Measurements from ENCODE around the gene DIP2B.

DIP2B gene

DNA sequence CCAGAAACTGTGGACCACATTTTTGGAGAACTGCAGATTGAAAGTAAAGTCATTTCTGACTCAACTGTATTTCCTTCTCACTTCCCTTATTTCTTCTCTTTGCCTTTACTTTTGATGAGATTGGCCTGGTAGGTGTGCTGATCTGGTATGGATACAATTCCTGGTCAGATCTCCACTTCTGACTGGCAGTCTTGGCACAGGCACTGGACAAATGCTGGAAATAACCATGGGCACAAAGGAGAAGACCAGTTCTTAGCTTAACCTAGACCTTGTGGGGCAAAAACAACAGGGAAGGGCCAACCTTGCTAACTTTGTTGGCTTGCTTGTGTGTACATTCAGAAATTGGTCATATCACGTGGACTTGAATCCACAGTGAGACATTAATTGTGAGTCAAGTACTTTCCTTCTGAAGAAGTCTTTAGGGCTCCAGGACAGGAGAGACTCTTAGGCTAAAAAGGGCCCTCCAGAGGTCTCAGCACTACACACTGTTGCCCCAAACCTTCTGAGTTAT is 75.0 kb downstream of the DIP2B start:
- FAIRE-seq: no peak

- FAIRE-seq: no peak
These were observed 75.7 kb downstream of the DIP2B start for GRCh38 chr12:50580436-50580835.

DNA sequence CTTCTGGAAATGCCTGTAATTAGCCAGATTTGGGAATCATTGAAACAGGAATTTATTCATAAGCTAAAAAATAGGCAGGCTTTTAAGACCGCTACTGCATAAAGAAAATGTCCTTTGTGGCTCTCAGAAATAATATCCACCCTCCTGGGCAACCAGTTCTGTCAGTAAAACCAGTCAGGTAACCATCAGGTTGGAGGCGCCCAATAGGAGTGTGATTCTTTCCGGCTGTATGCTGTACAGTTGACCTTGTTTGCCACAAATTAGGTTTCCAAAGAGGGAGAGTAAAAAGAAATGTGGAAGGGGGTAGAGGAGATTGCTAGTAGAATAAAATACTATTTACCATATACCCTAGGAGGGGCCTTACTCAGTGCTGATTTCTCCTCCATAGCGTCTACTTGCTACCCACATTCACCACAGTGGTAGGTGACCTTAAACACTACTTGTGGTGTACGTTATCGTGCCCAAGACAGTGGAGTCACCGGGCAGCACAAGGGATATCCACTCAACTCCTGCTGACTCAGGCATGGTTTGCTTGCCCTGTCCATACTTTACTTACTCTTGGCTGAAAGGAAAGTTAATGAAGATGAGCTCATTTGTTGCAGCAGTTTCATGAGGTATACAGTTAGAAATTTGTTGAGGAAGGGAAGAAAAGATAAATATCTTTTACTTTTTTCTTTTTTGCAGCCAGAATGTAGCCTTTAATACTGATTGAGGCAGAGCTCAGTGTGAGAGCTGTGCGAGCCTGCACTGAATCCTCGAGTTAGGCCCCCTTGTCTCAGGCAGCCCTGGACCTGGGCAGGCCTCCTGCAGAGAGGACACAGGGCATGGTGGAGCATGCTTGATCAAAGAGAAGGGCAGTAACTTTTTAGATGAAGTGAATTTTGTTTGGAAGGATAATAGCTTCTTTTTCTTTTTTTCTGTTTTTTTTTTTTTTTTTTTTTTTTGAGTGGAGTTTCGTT is 76.7 kb downstream of the DIP2B start:
- no peak for FAIRE-seq

DNA sequence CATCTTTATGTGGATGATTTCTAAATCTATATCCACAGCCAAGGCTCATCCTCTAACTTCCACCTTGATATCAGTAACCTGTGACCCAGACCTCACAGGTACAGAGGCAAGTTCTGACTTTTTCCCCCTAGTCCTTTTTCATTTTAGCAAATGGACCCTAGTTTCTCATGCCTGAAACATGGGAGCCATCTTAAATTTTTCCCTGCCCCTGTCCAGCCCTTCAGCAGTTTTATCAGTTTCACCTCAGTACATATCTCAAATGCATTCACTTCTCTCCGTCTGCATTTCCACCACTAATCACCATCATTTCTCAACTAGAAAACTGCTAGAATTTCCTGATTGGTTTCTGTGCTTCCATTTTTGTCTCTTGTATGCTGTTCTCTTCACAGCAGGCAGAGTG is 79.3 kb downstream of the DIP2B start:
- no peak for FAIRE-seq

- no peak for FAIRE-seq
These were observed 85.1 kb downstream of the DIP2B start for GRCh38 chr12:50589650-50590435.

GRCh38 chr12:50590869-50591268 is 86.1 kb downstream of the DIP2B start:
- no peak for FAIRE-seq

GRCh38 chr12:50595667-50596066 is 90.9 kb downstream of the DIP2B start:
- no peak for FAIRE-seq

- no peak for FAIRE-seq
These were observed 92.7 kb downstream of the DIP2B start for GRCh38 chr12:50597200-50598195.

GRCh38 chr12:50598321-50598862 is 93.6 kb downstream of the DIP2B start:
- no peak for FAIRE-seq

DNA sequence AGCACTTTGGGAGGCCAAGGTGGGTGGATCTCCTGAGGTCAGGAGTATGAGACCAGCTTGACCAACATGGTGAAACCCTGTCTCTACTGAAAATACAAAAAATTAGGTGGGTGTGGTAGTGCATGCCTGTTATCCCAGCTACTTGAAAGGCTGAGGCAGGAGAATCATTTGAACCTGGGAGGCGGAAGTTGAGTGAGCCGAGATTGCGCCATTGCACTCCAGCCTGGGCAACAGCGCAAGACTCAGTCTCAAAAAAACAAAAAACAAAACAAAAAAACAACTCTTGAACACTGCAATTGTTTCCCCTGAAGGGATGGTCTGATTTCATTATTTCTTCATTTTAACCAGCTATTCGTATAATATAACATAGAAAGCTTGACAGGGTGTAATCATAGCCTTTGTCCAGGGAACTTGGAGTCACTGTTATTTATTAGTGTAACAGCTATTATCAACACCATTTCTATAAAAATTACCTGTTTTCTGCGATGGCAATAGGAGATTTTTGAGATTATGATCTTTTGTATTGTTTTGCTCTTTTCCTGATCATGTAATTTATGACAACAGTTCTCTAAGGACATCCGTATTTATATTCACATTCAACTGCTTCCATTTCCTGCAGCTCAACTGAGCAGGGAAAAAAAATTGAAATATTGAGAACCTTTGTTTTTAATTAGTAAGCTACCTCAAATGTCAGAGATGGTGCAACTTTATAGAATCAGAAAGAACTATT is 94.7 kb downstream of the DIP2B start:
- no peak for FAIRE-seq

DNA sequence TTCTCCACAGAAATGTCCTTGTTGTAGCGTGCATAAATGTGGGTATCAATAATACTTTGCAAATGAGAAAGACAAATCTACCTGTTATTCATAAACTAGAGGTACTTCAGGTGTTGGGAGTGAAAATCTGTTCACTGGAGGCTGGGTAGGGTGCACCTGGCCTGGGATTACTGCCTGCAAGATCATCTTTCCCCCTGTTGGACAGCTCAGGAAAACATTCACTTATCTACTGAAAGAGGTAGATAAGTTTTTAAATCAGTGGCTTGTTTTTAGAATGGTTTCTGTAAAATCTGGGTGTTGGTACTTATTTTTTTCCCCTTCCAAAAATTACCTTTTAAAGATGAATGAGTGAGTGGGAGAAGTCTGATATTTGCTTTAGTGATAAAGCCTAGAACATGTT is 95.6 kb downstream of the DIP2B start:
- FAIRE-seq: no peak

DNA sequence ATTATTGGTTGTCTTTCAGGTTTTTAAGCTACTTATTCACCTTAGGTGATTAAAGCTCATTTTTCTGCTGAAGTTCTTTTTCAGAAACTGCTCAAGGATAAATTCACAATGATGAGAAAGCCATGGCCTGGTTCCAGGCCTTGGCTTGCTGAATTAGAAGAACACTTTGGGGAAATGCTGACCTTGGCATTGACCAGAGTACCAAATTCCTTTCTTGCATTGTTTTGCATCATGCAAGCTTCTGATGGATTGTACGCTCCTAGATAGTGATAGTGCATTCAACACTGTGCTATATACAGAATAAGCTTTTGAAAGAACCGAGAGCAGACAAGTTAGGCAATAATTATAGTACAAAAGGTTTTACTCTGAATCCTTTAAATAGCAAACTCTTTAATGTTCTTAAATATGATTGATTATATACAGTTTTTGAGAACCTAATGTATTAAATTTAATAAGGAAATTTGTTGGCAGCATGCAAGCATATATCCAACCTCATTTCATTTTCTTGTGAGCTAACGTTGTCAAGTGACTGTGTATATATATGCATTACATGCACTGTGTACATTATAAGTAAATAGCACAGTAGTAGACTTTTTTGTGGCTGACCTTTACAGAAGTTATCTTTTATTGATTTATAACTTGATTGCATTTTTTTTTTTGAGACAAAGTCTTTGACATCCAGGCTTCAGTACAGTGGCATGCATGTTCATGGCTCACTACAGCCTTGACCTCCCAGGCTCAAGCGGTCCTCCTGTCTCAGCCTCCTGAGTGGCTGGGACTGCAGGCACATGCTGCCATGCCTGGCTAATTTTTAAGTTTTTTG is 99.2 kb downstream of the DIP2B start:
- FAIRE-seq: no peak

DNA sequence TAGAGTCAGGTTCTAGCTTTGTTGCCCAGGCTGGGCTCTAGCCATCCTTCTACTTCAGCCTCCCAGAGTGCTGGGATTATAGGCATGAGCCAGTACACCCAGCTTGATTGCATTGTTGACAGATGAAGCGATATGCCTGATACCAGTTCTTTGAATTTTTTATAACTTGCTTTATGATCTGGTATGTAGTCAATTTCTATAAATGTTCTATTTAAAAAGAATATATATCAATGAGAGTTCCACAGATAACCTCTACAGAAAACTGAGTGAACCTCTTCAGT is 99.8 kb downstream of the DIP2B start:
- no peak for FAIRE-seq

DNA sequence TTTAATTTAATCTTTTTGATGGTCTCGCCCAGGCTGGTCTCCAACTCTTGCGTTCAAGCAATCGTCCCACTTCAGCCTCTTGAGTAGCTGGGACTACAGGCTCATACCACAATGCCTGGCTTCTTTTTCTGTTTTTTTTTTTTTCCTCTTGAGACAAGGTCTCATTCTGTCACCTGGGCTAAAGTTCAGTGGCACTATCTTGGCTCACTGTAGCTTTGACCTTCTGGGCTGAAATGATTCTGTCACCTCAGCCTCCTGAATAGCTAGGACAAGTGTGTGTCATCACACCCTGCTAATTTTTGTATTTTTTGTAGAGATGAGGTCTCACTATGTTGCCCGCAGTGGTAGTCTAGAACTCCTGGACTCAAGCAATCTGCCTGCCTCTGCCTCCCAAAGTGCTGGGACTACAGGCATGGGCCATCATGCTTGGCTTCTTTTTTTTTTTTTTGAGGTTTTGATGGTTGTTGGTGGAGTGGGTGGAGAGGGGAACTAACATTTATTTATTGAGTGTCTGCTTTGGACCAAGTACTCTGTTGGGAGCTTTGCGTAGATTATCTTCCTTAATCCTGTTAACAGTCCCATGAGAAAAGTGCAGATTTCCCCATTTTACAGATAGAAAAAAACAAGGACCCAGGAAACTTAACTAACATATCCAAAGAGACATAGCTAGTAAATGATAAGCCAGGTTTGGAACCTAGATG is 102.0 kb downstream of the DIP2B start:
- FAIRE-seq: no peak

DNA sequence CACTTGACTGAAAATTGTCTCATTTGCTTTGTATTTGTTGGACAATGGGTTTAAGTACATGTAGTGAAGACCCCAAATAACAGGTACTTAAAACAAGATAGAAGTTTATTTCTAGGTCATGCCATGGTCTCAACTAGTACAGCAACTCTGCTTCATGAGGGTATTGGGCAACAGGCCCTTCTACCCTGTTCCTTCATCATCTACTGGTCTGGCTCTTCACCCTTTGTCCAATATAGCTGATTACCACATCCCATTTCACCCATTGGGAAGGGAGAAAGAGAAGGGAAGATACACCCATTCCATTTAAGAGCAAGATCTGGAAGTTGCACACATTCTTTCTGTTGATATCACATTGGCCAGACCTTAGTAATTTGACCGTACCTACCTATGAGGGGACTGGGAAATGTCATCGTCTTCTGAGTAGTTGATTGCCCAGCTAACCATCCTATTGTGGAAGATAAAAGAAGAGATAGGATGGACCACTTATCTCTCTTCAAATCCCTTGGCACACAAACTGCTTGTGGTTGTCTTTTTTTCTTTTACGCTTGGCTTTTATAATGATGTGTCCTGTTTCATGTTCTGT is 104.6 kb downstream of the DIP2B start:
- FAIRE-seq: no peak

- no peak for FAIRE-seq
These were observed 105.4 kb downstream of the DIP2B start for GRCh38 chr12:50610171-50610570.

DNA sequence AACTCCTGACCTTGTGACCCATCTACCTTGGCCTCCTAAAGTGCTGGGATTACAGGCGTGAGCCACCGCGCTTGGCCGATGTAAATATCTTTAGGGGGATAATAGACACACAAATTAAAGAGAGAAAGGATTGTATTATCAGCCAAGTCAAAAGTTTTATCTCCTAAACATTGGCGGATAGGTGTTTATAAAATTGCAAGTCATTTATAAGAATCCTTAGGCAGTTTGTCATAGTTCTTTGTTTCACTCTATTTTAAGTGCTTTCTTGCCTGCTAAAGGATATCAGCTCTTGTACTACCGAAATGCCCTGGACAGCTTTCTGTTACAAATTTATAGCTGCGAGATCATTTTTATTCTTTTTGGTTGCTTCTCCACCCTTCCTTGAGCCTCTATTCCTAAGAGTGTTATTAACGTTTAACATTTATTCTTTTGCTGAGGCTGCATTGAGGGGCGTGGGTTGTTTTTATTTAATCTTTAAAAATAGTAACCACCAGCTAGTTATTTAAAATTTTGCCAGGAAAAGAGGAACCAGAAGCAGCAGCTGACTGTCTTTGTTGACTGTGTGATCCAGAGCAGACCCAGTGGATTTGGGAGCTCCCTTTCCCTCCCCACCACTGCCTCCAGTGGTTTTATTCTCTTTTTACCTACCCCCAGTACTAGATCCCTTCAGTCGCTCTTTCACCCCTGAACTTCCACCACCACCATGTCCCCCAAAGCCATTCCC is 106.4 kb downstream of the DIP2B start:
- no peak for FAIRE-seq

- no peak for FAIRE-seq
These were observed 108.1 kb downstream of the DIP2B start for GRCh38 chr12:50612882-50613281.

DNA sequence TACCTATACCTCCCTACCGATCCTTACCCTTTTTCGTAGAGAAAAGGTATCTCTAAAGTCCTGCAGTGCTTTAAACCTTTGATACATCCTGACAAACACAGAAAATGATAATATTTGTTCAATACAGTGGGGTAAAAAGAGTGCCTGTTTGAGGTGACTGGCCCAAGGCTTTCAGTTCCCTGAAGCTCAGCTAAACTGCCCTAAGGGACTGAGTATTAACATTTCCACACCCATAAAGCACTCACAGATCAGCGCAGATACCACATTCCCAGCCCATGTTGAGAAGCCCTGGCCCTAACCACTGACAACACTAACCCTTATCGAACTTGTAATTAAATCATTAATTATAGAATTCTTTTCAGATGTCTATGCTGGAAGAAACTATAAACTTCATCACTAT is 108.7 kb downstream of the DIP2B start:
- FAIRE-seq: no peak

All from islet of Langerhans (tissue), 1 donor.